Stimulated activated CD8-positive, alpha-beta memory T cell treated with anti-CD3 and anti-CD28 coated beads, Interleukin-7, amount 100 ng/mL, for 1 hour (primary cell): ENCODE results near the gene ATP6V0A4.

Experiments used
- DNase-seq, 2 donors: peaks; one replicate each; pipeline ENCODE4 v3.0.0-alpha.2; 2020; ENCODE audit warnings: low read depth in 2 of 2

ATP6V0A4 gene

GRCh38 chr7:138662076-138662990 lies 135.7 kb downstream of the ATP6V0A4 start:
- DNase-seq, result no peak

- DNase-seq, result no peak
Measured at GRCh38 chr7:138661069-138661635, 136.8 kb downstream of the ATP6V0A4 start.

- no peak for DNase-seq
Measured at GRCh38 chr7:138658889-138659288, 139.1 kb downstream of the ATP6V0A4 start.

- DNase-seq, result no peak
Measured at GRCh38 chr7:138657854-138658386, 140.1 kb downstream of the ATP6V0A4 start.

- no peak for DNase-seq
Measured at GRCh38 chr7:138656952-138657351, 141.0 kb downstream of the ATP6V0A4 start.
